GM21723 (cell line): ENCODE data around the gene FAM124A.

ENCODE experiments used
- ATAC-seq: cut with Tn5 transposase; IDR thresholded peaks from one replicate; pipeline ENCODE4 v1.9.1; 2021; ENCODE audit warnings: mild to moderate bottlenecking, moderate library complexity; ENCODE audit not compliant: unreplicated experiment

The FAM124A gene

DNA sequence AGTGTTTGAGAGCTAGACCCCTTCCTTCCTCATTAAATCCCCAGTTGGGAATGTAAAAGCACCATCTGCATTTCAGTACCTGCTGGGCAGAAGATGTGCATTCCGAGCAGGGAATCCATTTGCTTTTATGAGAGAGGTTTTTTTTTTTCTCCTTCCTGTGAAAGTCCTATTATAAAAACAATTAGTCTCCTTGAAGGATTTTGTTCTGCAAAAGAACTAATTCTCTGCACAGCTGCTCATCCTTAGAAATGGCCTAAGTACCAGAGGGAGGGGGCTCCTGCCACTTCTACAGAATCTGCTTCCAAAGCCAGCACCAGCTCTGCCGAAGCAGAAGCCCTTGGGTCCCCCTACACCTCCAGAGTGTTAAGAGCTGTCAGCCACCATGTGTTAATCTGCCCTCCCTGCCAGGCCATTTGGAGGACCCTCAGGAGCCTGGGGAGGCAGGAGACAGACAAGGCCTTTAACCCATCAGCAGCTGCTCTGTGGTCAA is 80.9 kb downstream of the FAM124A start:
- ATAC-seq = no peak

DNA sequence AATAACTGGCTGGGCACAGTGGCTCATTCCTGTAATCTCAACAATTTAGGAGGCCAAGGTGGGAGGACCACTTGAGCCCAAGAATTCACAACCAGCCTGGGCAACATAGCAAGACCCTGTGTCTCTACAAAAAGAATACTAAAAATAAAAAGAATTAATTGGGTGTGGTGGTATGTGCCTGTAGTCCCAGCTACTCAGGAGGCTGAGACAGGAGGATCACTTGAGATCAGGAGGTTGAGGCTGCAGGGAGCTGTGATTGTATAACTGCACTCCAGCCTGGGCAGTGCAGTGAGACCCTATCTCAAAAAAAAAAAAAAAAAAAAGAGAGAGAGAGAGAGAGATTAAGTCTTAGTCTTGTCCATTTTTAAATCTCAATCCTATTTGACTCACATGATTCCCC is 81.7 kb downstream of the FAM124A start:
- ATAC-seq = no peak

DNA sequence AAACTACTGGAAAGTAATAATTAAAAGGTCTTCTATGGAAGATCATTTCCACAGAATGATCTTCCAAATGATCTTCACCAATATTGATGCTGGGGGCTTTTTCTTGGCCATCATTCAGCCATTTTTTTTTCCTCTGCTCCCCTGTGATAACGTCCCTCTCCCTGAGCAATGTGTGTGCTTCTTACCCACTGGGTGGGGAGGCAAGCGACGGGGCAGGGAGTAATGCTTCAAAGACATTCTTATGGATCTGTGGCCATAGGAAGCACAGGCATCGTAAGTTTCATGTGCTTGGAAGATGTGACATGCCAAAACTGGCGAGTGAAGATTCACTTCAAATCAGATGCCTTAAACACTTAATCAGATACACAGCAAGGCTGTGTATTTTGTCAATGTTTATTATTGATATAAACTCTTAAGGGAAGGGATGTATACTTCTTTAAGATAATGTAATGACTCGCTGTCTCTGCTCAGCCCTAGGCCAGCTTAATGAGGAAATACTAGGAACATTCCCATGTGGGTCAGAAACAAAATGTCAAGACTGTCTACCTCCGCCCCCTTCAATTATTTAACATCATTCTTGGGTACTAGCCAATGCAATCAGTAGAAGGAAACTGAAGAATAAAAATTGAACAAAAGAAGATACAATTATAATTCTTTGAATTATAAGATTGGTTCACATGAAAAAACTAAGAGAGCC is 83.2 kb downstream of the FAM124A start:
- no peak for ATAC-seq

DNA sequence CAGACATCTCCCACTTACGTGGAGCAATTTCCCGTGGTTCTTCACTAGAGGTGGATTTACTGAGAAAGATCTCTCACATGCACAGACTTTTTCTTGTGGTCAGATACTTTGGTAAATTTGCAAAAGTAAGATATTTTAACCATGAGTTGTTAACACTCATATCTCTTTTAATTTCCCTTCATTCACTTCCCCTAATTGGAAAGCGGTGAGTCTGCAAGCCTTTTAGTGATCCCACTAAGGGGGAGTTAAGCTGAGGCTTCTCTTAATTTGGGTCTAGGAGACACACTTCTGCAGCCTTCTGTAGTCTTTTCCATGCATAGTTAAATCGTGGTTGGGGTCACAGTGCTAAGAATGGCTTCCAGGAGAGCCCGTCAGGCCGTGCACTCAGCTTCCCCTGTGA is 86.6 kb downstream of the FAM124A start:
- ATAC-seq = no peak

DNA sequence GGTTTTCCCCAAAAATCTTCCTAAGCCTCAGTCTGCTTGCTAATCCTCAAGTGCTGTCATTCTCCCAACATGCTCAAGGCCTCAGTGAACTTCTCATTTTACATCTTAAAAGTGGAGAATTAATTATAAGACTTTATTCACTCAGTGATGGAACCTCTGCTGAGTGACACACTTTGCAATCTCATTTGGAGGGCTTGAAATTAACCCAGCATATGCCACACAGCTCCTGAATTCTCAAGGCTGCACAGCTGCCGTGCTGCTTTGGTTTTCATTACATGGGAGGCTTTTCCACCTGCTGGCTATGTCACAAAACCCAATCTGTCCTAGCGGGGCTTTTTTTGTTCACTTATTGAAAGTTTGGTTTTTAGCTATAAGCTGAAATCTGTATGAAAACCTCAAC is 89.0 kb downstream of the FAM124A start:
- no peak for ATAC-seq

DNA sequence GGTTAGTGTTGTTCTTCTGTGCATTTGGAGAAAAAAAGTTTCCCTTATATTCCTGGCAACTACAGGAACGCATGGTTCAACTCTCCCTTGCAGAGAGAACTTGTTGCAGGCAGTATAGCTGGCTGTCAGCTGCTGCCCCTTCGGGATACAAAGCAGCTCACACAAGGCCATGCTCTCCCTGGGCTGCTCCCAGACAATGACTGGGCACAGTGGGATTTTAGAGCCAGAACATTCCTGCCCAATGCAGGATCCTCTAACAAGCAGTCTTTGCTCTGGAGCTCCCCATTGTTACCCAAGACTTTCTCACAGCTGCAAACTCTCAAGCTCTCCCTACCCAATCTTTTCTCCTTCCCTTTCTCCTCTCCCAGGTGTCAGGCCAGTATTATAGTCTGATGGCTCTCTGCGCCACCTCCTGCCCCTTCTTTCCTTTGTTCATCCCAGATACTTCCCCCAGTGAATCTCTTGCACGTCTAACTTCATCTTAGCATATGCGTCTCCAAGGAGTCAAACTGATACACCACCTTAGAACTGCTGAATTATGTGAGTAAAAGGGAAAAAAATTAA is 89.8 kb downstream of the FAM124A start:
- no peak for ATAC-seq

DNA sequence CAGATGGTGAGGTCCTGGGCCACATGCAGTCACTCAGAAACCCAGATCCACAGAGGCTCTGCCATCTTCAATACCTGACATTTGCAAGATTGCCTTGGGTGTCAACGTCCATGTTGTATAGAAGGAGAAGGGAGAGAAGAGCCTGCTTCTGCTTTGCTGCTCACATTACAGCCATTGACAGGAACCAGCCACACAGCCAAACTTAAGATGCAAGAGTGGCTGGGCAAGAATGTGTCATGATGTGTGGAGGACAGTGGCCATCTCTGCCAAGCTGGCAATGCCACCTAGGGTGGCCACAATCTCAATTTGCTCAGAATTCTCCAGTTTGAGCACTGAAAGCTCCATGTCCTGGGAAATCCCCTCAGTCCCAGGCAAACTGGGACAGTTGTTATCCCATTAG is 91.4 kb downstream of the FAM124A start:
- no peak for ATAC-seq

DNA sequence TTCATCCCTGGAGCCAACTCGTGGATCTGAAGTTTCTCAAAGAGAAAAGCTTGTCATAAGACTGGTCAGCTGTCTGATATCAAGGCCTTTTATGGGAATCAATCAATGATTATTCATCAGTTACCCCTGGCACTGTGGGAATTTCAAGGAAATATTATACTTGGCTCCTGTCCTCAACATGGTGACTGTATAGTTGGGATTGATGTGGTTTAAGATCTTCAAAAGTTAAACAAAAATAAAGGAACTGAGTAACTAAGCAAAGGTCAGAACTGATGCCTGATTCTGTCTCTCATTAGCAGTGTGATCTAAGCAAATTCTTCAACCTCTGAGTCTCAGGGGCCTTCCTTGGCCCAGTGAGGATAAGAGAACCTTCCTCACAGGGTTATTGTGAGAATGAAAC is 95.1 kb downstream of the FAM124A start:
- ATAC-seq = no peak

DNA sequence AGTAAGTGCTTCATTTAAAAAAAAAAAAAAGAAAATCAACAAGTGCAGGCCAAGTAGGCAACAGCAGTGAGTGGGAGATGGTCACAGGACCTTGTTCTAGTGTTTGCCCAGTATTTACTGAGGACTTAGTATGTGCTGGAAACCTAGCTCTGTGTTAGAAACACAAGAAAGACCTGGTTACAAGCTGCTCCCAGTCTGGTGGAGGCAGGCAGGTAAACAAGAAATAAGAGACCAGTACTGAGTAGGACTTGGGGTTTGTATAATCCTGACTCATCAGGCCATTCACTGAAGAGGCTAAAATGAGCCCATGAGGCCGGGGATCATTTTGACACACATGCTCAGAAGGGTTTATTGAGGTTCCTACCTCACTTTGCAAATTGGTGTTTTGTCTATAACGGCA is 95.8 kb downstream of the FAM124A start:
- ATAC-seq = no peak

DNA sequence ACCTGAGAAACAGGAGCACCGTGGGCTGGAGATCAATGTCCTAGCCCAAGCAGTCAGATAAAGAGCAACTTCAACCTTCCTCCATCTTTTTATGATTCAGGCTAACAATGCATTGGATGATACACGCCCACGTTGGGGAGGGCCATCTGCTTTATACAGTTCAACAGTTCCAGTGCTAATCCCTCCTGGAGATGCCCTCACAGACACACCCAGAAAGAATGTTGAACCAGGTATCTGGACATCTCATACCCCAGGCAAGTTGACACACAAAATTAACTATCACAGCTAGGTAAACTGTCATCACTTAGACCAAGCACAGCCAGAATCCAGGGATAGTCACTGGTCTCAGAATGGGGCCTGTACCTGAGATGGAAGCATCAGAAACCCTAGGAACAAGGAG is 96.7 kb downstream of the FAM124A start:
- ATAC-seq = no peak

DNA sequence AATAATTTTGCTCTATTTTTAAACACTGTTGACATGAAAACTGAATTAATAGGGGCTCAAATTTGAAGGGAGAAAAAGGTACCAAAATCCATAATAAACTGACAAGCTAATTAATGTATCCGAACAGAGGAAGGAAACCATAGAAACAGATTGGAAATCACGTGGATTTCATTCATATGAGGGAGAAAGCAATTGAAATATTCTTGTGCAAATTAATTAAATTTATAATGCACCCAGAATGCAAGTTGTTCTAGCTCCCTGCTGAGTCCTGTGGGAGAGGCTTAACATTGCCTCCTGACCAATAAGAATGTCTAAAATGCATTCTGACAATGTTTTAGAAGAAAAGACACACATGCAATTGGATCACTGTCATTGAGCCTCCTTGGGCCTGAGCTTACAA is 99.6 kb downstream of the FAM124A start:
- ATAC-seq = no peak

DNA sequence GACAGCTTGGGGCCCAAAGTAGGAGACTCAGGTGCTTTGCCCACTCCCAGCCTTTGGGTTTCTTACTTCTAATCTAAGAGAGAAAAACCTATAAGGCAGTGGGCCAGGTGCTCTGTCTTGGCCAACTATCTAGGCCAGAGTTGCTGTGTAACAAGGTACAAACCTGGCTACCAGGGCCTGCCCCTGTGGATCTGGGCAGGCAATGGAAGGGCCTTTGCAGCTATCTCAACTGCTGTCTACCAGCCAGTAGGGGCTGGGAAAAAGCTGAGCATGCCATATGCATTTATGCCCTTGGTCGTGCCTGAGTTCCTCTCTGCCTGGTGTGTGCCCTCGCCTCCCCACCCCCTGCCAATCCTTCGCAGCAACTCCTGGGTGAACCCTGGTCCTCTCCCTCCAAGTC is 100.6 kb downstream of the FAM124A start:
- no peak for ATAC-seq

DNA sequence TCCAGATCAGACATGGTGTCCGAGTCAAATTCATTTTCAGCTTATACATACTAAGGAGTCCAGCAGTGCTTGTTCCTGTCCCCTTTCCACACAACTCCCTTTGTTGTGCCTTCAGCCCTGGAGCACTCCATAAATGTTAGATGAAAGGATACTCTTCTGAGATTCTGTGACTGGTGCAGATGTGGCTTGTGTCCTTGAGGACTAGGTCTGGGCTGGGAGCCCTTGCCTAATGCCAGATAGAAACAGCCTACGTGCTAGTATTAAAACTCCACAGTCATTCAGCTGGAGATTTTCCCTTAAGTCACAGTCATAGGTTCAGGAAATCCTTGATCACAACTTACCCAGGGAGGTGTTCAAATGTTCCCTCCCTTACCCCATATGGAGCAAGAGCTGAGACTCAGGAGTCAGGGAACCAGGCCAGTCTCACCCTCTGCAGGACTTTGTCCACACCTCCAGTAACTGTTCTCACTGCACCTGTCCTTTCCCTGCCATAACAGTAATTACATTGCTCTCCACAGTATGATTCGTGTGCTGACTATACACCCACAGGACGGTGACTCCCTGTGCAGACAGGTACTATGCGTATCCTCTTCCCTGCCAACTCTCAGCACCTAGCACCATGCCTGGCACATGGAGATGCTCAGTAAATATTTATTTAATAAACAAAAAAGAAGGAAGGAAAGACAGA is 101.8 kb downstream of the FAM124A start:
- no peak for ATAC-seq

DNA sequence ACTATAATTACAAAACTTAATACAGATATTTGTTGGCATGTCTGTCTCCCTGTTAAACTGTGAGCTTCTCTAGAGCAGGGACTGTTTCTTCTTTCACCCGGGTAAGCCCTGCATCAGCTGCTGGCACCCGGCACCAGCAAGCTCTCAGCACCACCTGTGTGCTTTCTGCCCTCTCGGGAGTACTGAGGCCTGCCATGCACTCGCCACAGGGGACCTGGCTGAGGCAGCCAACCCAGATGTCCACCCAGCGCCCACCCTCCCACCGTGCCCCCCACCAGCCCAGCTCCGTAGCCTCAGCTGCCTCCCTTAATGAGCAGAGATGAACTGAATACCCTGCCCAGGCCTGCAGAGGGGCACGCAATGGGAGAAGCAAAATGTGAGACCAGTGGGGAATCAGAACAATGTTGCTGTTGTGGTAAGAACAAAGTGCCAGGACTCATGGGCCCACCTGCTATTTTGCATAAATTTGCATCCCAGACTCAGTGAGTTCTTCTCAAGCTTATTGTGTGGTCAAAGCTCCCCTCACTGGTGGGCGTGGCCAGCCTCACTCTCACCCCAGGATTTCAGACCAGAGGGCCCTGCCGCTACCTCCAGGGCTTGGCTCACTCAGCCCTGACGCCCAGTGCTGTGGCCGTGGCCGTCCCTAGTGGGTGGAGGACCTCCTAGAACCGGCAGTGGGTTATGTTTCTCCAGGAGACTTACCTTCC is 102.7 kb downstream of the FAM124A start:
- ATAC-seq = no peak

DNA sequence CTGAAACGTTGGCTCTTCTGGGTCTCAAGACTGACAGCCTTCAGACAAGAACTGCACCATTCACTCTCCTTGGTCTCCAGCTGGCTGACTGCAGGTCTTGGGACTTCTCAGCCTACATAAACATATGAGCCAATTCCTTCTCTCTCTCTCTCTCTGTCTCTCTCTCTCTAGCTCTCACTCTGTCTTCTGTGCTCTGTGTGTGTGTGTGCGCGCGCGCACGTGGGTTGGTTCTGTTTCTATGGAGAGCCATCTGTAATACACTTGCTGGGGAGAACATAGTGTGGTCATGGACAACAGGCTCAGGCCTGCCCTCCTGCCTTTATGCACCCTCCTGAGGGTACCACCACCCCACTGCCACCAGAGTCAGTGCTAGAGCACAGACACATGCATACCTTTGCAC is 103.6 kb downstream of the FAM124A start:
- no peak for ATAC-seq

DNA sequence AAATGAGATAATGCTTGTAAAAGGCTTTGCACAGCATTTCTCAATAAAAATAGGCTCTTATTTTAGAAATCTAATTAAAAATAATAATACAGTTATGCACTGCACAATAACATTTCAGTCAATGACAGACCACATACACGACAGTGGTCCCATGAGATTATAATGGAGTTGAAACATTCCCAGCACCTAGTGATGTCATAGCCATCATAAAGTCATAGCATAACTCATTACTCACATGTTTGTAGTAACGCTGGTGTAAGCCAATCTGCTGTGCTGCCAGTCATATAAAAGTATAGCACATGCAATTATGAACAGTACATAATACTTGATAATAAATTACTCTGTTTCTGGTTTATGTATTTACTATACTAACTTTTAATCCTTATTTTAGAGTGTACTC is 104.6 kb downstream of the FAM124A start:
- ATAC-seq = no peak

DNA sequence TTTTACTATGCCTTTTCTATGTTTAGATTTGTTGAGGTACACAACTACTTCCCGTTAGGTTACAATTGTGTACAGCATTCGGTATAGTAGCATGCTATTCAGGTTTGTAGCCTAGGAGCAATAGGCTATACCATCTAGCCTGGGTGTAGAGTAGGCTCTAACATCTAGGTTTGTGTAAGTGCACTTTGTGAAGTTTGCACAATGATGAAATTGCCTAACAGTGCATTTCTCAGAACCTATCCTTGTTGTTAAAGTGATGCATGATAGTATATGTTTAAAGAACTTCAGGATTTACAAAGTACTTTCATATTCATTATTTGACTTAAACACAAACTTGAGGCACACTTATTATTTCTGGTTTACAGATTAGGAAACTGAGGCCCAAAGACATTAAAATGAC is 105.8 kb downstream of the FAM124A start:
- no peak for ATAC-seq

DNA sequence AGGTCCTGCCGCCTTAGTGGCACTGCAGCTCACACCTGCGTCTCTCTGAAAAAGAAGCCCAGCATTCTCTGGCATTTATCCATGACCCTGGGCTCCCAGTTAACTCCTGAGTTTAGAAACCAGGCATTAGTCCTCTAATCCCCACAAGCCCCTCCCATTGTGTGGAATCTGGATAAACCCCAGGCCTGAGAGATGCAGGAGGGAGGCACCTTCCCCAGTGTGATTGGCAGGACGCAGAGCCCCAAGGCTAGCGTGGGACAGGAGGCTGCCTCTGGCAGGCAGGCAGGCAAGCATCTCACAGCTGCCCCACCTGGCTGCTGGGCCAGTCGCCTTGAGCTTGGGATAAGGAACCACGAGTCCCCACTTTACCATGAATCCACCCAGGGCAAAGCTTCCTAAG is 106.3 kb downstream of the FAM124A start:
- no peak for ATAC-seq

DNA sequence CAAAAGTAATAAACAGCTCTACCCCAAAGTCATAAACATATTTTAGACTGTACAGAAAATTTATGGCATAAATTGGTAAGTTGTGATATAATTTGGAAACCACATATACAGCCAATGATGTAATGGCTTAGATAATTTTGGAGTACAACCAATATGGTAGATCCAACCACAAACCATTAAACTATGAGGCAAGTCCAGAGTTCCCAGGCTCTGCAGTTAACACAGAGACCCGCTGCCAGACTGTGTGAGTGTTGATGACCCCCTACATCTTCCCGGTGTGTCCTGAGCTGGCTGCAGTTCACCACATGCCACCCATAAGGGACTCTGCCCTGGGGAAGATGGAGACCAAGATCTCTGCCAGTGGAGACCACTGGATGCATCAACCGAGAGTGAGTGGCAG is 107.4 kb downstream of the FAM124A start:
- ATAC-seq = no peak

DNA sequence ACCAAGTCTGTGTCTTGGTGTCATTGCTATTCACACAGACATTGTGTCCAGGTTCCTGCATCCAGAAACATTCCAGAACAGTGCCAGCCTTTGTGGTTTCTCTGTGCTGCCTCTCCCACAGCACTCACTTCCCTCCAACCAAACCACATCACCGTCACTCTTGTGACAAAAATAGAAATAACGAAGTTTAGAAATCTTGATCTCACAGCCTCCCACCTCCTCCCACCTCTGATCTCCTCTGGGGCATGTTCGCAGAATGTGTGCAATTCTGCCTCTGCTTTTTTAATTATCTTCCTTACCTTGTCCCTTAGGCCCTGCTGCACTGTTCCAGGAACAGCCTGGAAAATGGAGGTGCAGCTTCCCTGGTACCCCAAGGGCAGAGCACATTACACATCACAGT is 108.6 kb downstream of the FAM124A start:
- peak; percentile 61 for ATAC-seq

DNA sequence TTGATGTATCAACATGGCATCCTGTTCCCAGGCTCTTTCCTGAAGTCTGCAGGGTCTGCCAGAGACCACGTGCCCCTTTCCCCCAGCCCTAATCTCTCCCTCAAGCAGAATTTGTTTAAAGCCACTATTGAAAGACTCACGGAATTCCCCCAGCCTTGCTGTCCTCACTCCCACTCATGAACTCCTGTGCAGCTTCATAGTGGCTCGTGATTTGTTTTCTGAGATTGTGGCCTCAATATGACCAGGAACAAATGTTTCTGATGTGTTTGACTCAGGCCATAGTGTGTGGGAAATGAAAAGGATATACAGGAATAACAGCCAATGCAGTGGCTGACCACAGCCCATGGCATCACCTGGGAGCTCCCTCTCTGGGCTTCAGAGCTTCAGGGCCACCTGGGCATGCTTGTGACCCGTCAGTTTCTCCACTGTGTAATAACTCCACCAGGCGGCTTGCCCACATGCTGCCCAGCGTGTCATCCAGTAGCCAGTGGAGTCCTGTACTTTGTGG is 109.2 kb downstream of the FAM124A start:
- peak; percentile 69 for ATAC-seq
